Body of pancreas (tissue), 4 donors: ENCODE measurements around the gene ICE1.
"Not testable (repeated sequence)": the region's sequence is repeated elsewhere in the genome, so short reads cannot be mapped to it uniquely, and the experiment has no call there.

Experiments used
- POLR2A ChIP-seq, 3 donors: fragments of 450-650 bp; IDR thresholded peaks; one replicate each; pipeline ENCODE4 v1.6.1; 2016; ENCODE audit warnings: antibody characterized with exemption in 3 of 3, mild to moderate bottlenecking in 2 of 3
- TF ChIP-seq, protein P1 (sequence below), 7 experiments: fragments of 450-650 bp in 4 of 7; fragments of 200-600 bp in 3 of 7; sonication (generic) in 3 of 7; IDR thresholded peaks; one replicate each; pipeline ENCODE4 v1.5.1; 2016 to 2019; ENCODE audit warnings: antibody characterized with exemption in 7 of 7

- TF ChIP-seq, protein P1, sequence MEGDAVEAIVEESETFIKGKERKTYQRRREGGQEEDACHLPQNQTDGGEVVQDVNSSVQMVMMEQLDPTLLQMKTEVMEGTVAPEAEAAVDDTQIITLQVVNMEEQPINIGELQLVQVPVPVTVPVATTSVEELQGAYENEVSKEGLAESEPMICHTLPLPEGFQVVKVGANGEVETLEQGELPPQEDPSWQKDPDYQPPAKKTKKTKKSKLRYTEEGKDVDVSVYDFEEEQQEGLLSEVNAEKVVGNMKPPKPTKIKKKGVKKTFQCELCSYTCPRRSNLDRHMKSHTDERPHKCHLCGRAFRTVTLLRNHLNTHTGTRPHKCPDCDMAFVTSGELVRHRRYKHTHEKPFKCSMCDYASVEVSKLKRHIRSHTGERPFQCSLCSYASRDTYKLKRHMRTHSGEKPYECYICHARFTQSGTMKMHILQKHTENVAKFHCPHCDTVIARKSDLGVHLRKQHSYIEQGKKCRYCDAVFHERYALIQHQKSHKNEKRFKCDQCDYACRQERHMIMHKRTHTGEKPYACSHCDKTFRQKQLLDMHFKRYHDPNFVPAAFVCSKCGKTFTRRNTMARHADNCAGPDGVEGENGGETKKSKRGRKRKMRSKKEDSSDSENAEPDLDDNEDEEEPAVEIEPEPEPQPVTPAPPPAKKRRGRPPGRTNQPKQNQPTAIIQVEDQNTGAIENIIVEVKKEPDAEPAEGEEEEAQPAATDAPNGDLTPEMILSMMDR (IDR thresholded peaks at IDR 0.05): not testable (repeated sequence)
- not testable (repeated sequence) for TF ChIP-seq POLR2A (IDR thresholded peaks at IDR 0.05)
Measured at GRCh38 chr5:5520622-5521021, 98.1 kb downstream of the ICE1 start.
